Hypothalamus (tissue), 51 donors: Measurements from ENCODE around the gene PKM.
"Not testable (repeated sequence)": the region's sequence is repeated elsewhere in the genome, so short reads cannot be mapped to it uniquely, and the experiment has no call there.

Experiments used
- DNase-seq, 51 donors: peaks; one replicate each; lab custom pipeline; 2025; lab: John Stamatoyannopoulos, UW

PKM gene

GRCh38 chr15:72231066-72231832 is at the start of gene PKM:
Gene PKM, minus strand, starts transcription at chr15:72231190. Its CDS starts 12,093 bp downstream, at chr15:72219097.
- DNase-seq: peak; percentile 52 to 95 (median 86)

GRCh38 chr15:72280751-72281150 is 49.8 kb upstream of the PKM start:
- no peak for DNase-seq

GRCh38 chr15:72278737-72279136 is 47.7 kb upstream of the PKM start:
- DNase-seq: no peak

GRCh38 chr15:72276326-72276700 is 45.3 kb upstream of the PKM start:
- DNase-seq: no peak

- not testable (repeated sequence) for DNase-seq
Observed at GRCh38 chr15:72275635-72276325, 44.8 kb upstream of the PKM start.

- no peak for DNase-seq
Observed at GRCh38 chr15:72272997-72273352, 42.0 kb upstream of the PKM start.

- DNase-seq: peak; percentile 87 to 99 (median 97)
Observed at GRCh38 chr15:72272213-72272996, 41.4 kb upstream of the PKM start, which contains the start of gene PARP6. Gene PARP6, minus strand, starts transcription at chr15:72272554. Its CDS starts 5,077 bp downstream, at chr15:72267477.

GRCh38 chr15:72271895-72272212 is 40.9 kb upstream of the PKM start:
- DNase-seq: peak in 3 of 51 donors; percentile 9 to 64 (median 36)

GRCh38 chr15:72271221-72271620 is 40.2 kb upstream of the PKM start:
- DNase-seq: no peak

- DNase-seq: no peak
Observed at GRCh38 chr15:72269739-72270138, 38.7 kb upstream of the PKM start.

GRCh38 chr15:72265031-72265430 is 34.0 kb upstream of the PKM start:
- no peak for DNase-seq

GRCh38 chr15:72252663-72253299 is 21.8 kb upstream of the PKM start:
- no peak for DNase-seq

- DNase-seq: no peak
Observed at GRCh38 chr15:72249142-72249810, 18.3 kb upstream of the PKM start.

GRCh38 chr15:72248514-72248913 is 17.5 kb upstream of the PKM start:
- no peak for DNase-seq

- no peak for DNase-seq
Observed at GRCh38 chr15:72242775-72243370, 11.9 kb upstream of the PKM start.

GRCh38 chr15:72239652-72240051 is 8.7 kb upstream of the PKM start:
- no peak for DNase-seq

- no peak for DNase-seq
Observed at GRCh38 chr15:72238586-72238985, 7.6 kb upstream of the PKM start.

- no peak for DNase-seq
Observed at GRCh38 chr15:72237853-72238224, 6.8 kb upstream of the PKM start.

- peak in 7 of 51 donors; percentile 1 to 48 (median 14) for DNase-seq
Observed at GRCh38 chr15:72237029-72237852, 6.3 kb upstream of the PKM start.
